NCI-H345 treated with DMSO at 0.1 percent for 48 hours (cell line): ENCODE results near the gene NPIPB6.

ENCODE experiments used
- DNase-seq: peaks from one replicate; lab custom pipeline; 2025; ENCODE audit not compliant: unreplicated experiment; lab: John Stamatoyannopoulos, UW

Gene NPIPB6

GRCh38 chr16:28324235-28324886, 38.9 kb downstream of the NPIPB6 start:
- no peak for DNase-seq

- DNase-seq = no peak
Measured at GRCh38 chr16:28321700-28322411, 41.5 kb downstream of the NPIPB6 start.

- no peak for DNase-seq
Measured at GRCh38 chr16:28320741-28321140, 42.6 kb downstream of the NPIPB6 start.

GRCh38 chr16:28320023-28320561, 43.2 kb downstream of the NPIPB6 start:
- no peak for DNase-seq

- no peak for DNase-seq
Measured at GRCh38 chr16:28319476-28320022, 43.8 kb downstream of the NPIPB6 start.

- DNase-seq = no peak
Measured at GRCh38 chr16:28318042-28318744, 45.1 kb downstream of the NPIPB6 start.

GRCh38 chr16:28317040-28317880, 46.0 kb downstream of the NPIPB6 start:
- peak; percentile 7 for DNase-seq

- DNase-seq = no peak
Measured at GRCh38 chr16:28316054-28316453, 47.3 kb downstream of the NPIPB6 start.

- DNase-seq = no peak
Measured at GRCh38 chr16:28313587-28313986, 49.7 kb downstream of the NPIPB6 start.

GRCh38 chr16:28312327-28312726, 51.0 kb downstream of the NPIPB6 start:
- no peak for DNase-seq

- no peak for DNase-seq
Measured at GRCh38 chr16:28311913-28312312, 51.4 kb downstream of the NPIPB6 start.

- DNase-seq = no peak
Measured at GRCh38 chr16:28311413-28311812, 51.9 kb downstream of the NPIPB6 start.

GRCh38 chr16:28310796-28311195, 52.5 kb downstream of the NPIPB6 start:
- DNase-seq = no peak

GRCh38 chr16:28309811-28310311, 53.4 kb downstream of the NPIPB6 start:
- DNase-seq = no peak

GRCh38 chr16:28308794-28309584, 54.3 kb downstream of the NPIPB6 start:
- no peak for DNase-seq

- DNase-seq = no peak
Measured at GRCh38 chr16:28307936-28308335, 55.4 kb downstream of the NPIPB6 start.

GRCh38 chr16:28304214-28304613, 59.1 kb downstream of the NPIPB6 start:
- no peak for DNase-seq

GRCh38 chr16:28303132-28303531, 60.2 kb downstream of the NPIPB6 start:
- DNase-seq = no peak

- DNase-seq = no peak
Measured at GRCh38 chr16:28301620-28302019, 61.7 kb downstream of the NPIPB6 start.

- no peak for DNase-seq
Measured at GRCh38 chr16:28301154-28301553, 62.2 kb downstream of the NPIPB6 start.
